ENCODE results near the gene TNFRSF14.

- no peak for TF ChIP-seq EZH2 (IDR thresholded peaks at IDR 0.05; ENCODE audit: insufficient read depth, poor library complexity, severe bottlenecking)
- no peak for TF ChIP-seq EZH2phosphoT487 (IDR thresholded peaks at IDR 0.05; ENCODE audit: insufficient read depth, low read depth)
Observed at GRCh38 chr1:2508180-2508579, 48.0 kb upstream of the TNFRSF14 start.
